Colon (tissue), 2 donors: Measurements from ENCODE around the gene STYX.

Experiments used
- FAIRE-seq: peaks from 2 replicates; lab custom pipeline; 2012; peaks lifted over from hg19 to GRCh38; lab: Jason Lieb, UNC
- donor health status: control.
- donor health status: control.

Gene STYX

GRCh38 chr14:52790756-52791222 lies 60.8 kb downstream of the STYX start:
- no peak for FAIRE-seq

GRCh38 chr14:52791223-52792096 lies 61.5 kb downstream of the STYX start, which contains the start of gene GNPNAT1:
TSS of gene GNPNAT1 (minus strand) at chr14:52791607. CDS start at chr14:52784650, 6,957 bp downstream.
- no peak for FAIRE-seq

GRCh38 chr14:52792097-52792415 lies 62.1 kb downstream of the STYX start:
- FAIRE-seq, result no peak

GRCh38 chr14:52793061-52793460 lies 63.1 kb downstream of the STYX start:
- FAIRE-seq, result no peak

GRCh38 chr14:52797653-52798052 lies 67.7 kb downstream of the STYX start:
- FAIRE-seq, result no peak

- FAIRE-seq, result no peak
These were observed 68.9 kb downstream of the STYX start for GRCh38 chr14:52798826-52799225.

- FAIRE-seq, result no peak
These were observed 71.2 kb downstream of the STYX start for GRCh38 chr14:52801014-52801712.

GRCh38 chr14:52802597-52802996 lies 72.6 kb downstream of the STYX start:
- no peak for FAIRE-seq

- FAIRE-seq, result no peak
These were observed 76.1 kb downstream of the STYX start for GRCh38 chr14:52806115-52806514.

- FAIRE-seq, result no peak
These were observed 78.1 kb downstream of the STYX start for GRCh38 chr14:52808101-52808500.

- FAIRE-seq, result no peak
These were observed 91.9 kb downstream of the STYX start for GRCh38 chr14:52821805-52822250.

GRCh38 chr14:52824462-52824861 lies 94.5 kb downstream of the STYX start:
- FAIRE-seq, result no peak
